NB4 (cell line): Measurements from ENCODE around the gene RASD1.

Experiments used
- DNase-seq: peaks from one replicate; pipeline ENCODE4 v3.0.0; 2010; ENCODE audit warnings: low read depth
- H3K4me3 ChIP-seq: one replicate; pipeline ENCODE4 v1.5.1; 2011; ENCODE audit warnings: mild to moderate bottlenecking, low read depth, low read length, moderate library complexity
- MAX ChIP-seq: IDR thresholded peaks from 2 replicates; pipeline ENCODE4 v1.6.1; 2011; ENCODE audit warnings: low read depth, low read length
- MYC ChIP-seq: IDR thresholded peaks from 2 replicates; pipeline ENCODE4 v1.6.1; 2011; ENCODE audit warnings: low read depth, low read length
- POLR2A ChIP-seq: IDR thresholded peaks from 2 replicates; pipeline ENCODE4 v1.6.1; 2011; ENCODE audit warnings: mild to moderate bottlenecking; ENCODE audit not compliant: insufficient read length; ENCODE audit errors: extremely low read depth
- TF ChIP-seq, protein P1 (sequence below): IDR thresholded peaks from one replicate; pipeline ENCODE4 v1.5.1; 2012; ENCODE audit warnings: low read depth, low read length

RASD1 gene

GRCh38 chr17:17495536-17496188, 533 bp downstream of the RASD1 start:
- no peak for DNase-seq
- no peak overlapping the region for H3K4me3 ChIP-seq
- TF ChIP-seq MAX (no peak), POLR2A (no peak), MYC (no peak)
- TF ChIP-seq, protein P1, sequence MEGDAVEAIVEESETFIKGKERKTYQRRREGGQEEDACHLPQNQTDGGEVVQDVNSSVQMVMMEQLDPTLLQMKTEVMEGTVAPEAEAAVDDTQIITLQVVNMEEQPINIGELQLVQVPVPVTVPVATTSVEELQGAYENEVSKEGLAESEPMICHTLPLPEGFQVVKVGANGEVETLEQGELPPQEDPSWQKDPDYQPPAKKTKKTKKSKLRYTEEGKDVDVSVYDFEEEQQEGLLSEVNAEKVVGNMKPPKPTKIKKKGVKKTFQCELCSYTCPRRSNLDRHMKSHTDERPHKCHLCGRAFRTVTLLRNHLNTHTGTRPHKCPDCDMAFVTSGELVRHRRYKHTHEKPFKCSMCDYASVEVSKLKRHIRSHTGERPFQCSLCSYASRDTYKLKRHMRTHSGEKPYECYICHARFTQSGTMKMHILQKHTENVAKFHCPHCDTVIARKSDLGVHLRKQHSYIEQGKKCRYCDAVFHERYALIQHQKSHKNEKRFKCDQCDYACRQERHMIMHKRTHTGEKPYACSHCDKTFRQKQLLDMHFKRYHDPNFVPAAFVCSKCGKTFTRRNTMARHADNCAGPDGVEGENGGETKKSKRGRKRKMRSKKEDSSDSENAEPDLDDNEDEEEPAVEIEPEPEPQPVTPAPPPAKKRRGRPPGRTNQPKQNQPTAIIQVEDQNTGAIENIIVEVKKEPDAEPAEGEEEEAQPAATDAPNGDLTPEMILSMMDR, result no peak

DNA sequence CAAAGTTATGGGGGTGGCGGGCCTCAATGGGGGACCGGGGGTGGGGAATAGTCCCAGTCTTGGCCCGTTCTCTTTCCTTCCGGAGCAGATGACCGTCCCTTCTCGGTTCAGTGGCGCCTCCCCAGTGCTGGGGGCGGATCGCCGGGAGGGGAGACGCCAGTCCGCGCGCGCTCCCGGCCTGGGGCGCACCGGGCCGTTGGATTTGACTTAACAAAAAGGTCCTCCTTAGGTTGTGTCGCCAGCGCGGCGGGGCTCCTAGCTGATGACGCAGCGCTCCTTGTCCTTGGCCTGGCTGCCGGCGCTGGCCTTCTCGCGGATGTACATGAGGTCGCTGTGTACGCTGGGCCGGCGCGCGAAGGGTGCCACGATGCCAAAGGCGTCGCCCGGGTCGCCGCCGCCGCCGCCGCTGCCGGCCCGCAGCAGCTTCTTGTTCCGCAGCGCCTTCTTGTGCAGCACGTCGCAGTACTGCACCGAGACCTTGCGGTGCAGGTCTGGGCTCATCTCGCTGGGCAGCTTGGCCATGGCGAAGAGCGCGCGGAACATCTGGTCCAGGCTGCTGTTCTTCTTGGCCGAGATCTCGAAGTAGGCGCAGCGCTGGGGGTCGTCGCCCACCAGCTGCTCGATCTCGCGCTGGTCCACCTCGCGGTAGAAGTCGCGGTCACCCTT, 1.2 kb downstream of the RASD1 start:
- H3K4me3 ChIP-seq, result no peak overlapping the region
- TF ChIP-seq POLR2A (no peak), MAX (no peak), MYC (no peak)
- TF ChIP-seq, protein P1, result no peak
- DNase-seq, result no peak

- no peak overlapping the region for H3K4me3 ChIP-seq
- no peak for DNase-seq
- TF ChIP-seq, protein P1, result no peak
- TF ChIP-seq MYC (no peak), MAX (no peak), POLR2A (no peak)
Observed at GRCh38 chr17:17494499-17494869, 1.7 kb downstream of the RASD1 start.

GRCh38 chr17:17493986-17494466, 2.2 kb downstream of the RASD1 start:
- no peak for DNase-seq
- H3K4me3 ChIP-seq, result no peak overlapping the region
- TF ChIP-seq MAX (no peak), MYC (no peak), POLR2A (no peak)
- TF ChIP-seq, protein P1, result no peak

- DNase-seq, result no peak
- no peak overlapping the region for H3K4me3 ChIP-seq
- no peak for TF ChIP-seq POLR2A
- TF ChIP-seq, protein P1, result no peak
Observed at GRCh38 chr17:17493249-17493985, 2.8 kb downstream of the RASD1 start.
